Jurkat, Clone E6-1 (cell line): ENCODE measurements around the gene EEPD1.

Experiments
- DNase-seq: peaks from one replicate; pipeline ENCODE4 v3.0.0-alpha.2; 2011; ENCODE audit warnings: low read depth, low spot score
- H3K4me3 ChIP-seq: 2 replicates; pipeline ENCODE4 v1.5.1; 2011; ENCODE audit warnings: mild to moderate bottlenecking, low read length, control low read depth, moderate library complexity

EEPD1 gene

DNA sequence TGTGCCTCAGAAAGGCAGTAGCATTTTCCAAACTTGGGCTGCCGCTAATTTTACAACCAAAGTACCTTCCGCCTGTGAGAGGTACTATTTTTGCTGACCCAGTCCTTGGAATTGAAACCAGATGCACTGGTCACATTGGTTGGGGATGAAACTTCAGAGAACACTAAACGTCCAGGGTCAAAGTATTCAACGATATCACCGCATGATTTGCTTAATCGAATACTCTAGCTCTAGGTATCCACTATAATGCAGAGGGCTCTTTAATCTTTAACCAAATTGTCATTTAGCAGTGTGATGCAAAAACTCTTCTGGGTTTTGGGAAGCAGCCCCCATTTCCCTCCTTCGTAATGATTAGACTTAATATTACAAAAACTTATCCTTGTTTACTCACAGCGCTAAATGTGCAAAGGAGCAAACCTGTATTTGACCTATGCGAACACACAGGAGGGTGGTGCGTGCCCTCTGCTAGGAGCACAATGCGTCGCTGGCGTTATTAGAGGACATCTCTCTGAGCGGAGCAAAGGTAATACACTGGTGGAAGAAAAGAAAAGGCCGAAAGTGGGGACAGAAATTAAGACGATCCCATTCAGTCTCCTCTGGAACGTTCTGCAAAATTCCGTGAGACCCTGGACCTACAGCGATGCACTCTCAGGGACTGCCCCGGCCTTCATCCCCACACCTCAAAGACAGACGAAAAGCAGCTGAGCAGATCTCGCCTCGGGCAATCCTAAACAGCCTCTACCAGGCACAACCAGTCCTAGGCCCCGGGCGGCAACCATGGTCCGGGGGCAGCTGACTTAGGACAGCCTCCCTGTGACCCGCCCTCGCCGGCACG is 916 bp upstream of the EEPD1 start:
- DNase-seq, result no peak
- H3K4me3 ChIP-seq, result peak overlapping the region; percentile 64

DNA sequence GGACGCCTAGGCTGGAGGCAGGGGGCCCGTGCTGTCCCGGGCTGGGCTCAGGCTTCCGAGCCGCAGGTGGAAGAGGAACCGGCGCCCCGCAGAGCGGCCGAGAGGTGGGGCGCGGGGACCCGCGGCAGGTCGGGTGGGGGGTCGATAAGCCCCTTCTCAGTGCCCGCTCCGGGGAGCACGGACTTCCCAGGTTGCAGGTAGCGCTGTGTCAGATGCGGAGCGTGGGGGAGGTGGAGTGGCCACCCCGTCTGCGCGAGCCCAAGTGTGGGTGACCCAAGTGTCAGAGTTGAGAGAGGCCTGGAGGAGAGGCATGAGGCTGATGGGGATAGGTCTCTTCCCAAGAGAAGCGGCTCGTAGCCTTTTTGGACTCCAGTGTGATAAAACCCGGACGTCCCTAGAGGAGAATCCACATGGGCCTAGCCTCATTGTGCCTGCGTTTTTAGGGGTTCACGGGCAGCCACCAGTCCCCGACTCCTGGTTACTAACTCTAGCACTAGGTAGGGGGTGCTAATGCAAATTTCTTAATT is 580 bp downstream of the EEPD1 start:
- DNase-seq, result no peak
- H3K4me3 ChIP-seq, result peak overlapping the region; percentile 65

GRCh38 chr7:36154255-36155212 is 1.5 kb downstream of the EEPD1 start:
- H3K4me3 ChIP-seq, result no peak overlapping the region
- no peak for DNase-seq

- no peak for DNase-seq
Observed at GRCh38 chr7:36155811-36156361, 2.8 kb downstream of the EEPD1 start.

DNA sequence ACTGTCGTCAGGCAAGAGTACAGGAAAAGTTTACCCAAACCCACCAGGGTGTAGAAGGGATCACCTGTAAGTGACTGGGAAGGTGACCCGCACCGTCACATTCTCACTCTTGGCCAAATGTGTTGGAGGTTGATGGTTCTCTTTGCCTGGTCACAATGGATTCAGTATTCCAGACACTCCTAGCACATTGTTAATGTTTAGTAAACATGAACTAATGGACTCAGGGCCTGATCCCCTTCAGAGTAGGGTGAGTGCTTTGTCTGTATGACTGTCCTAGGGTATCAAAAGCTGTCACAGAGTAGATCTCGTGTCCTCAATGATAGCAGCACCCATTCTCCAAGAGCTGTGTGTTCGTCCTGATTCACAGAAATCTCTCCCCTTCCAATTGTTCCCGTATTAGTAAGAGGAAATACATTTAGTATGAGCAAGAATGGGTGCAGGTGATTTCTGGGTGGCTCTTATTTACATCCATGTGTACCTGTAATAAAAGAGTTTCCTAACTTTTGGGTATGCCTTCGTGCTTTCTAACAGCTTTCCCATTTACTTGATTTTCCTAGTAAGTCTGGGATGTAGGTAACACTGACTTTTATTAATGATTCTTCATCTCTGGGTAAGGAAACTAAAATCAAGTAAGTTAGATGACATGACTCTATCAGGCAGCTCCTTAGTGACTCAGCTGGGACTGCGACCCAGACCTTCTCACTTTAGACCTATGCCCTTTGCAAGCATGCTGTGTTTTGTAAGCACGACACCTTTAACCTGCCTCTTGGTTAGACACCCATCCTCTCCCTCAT is 4.7 kb downstream of the EEPD1 start:
- no peak for DNase-seq
- no peak overlapping the region for H3K4me3 ChIP-seq

More at GRCh38 chr7:36155811-36156361, 2.8 kb downstream of the EEPD1 start:
- no peak overlapping the region for H3K4me3 ChIP-seq

GRCh38 chr7:36158321-36158605 is 5.2 kb downstream of the EEPD1 start:
- no peak for DNase-seq
- H3K4me3 ChIP-seq, result no peak overlapping the region

GRCh38 chr7:36159618-36160017 is 6.6 kb downstream of the EEPD1 start:
- DNase-seq, result no peak
- no peak overlapping the region for H3K4me3 ChIP-seq

DNA sequence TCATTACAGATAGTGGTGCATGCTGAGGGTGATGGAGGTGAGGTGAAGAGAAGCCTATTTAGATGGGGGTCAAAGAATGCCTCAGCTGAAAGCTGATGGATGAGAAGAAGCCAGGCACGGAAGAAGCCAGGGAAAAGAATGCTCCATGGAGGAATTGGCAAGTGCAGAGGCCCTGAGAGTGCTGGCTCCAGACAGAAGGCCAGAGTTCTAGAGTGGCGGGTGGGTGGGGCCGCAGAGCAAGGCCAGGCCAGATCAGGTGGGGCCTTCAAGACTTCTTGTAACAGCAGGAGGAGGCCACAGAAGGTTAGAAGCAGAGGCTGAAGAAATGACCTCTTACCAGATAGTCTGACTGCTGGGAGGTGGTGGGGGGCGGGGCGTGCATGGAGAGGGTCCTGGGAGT is 7.3 kb downstream of the EEPD1 start:
- H3K4me3 ChIP-seq, result no peak overlapping the region
- no peak for DNase-seq

DNA sequence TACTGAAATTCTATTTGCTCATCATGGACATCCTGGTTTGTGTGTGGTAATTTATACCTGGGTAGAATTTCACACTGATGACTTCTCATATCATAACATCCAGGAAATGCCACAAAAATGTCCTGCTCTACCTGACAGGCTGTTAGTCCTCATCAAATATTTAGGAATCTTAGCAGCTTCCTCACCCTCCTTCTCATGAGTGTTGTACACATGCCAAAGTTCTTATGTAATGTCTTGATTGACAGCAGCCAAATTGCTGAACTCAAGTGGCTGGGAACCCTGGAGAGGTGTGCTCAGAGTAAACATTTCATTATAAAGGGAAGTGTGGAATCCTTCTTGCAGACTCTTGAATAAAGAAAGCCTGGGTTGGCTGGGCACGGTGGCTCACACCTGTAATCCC is 8.9 kb downstream of the EEPD1 start:
- no peak for DNase-seq

DNA sequence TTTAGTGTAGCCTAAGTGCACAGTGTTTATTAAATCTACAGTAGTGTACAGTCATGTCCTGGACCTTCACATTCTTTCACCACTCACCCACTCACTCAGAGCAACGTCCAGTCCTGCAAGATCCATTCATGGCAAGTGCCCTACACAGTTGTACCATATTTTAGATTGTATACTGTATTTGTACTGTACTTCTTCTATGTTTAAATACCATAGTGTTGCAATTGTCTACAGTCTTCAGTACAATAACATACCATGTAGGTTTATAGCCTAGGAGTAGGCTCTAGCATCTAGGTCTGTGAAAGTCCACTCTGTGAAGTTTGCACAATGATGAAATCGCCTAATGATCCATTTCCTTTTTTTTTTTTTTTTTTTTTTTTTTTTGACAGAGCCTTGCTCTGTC is 12.0 kb downstream of the EEPD1 start:
- DNase-seq, result no peak
- H3K4me3 ChIP-seq, result no peak overlapping the region

More for the DNA sequence above, 8.9 kb downstream of the EEPD1 start:
- H3K4me3 ChIP-seq, result no peak overlapping the region

DNA sequence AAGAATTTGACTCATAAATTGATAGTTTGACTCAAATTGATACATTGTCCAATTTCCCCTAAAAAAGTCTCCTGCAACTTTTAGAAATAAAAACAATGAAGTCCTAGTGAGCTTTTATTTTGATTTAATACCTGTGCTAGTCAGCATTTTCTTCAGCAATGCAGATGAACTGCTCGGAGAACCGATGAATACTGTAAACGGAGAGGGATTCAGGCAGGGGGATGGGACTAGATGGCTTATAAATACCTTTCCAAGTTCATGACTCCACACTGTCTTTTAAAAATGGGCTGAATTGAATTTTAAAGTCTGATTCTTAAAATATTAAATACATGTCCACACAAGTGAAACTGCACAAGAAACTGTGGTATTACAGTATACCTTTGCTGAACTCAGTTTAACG is 12.7 kb downstream of the EEPD1 start:
- DNase-seq, result no peak
- H3K4me3 ChIP-seq, result no peak overlapping the region

DNA sequence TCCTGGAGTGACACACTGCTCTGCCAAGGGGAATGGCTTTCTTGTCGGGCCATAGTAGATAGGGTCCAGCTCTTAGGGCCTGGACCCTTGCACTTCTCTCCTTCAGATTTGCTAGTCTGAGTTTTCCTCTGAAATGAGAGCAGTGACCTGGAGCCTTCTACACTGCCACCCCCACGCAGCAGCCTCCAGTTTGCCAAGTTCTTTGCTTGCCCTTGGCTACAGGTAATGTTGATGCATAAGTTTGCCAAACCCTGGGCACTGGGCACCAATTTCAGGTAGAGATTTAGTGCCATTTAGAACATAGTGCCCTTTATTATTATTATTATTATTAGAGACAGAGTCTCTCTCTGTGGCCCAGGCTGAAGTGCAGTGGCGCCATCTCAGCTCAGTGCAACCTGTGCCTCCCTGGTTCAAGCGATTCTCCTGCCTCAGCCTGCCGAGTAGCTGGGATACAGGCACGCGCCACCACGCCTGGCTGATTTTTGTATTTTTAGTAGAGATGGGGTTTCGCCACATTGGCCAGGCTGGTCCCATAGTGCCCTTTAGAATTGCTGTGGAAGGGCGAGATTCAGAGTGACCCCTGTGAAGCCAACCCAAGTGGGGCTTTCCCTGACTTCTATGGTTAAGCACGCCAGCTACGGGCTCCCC is 14.5 kb downstream of the EEPD1 start:
- H3K4me3 ChIP-seq, result no peak overlapping the region
- no peak for DNase-seq

DNA sequence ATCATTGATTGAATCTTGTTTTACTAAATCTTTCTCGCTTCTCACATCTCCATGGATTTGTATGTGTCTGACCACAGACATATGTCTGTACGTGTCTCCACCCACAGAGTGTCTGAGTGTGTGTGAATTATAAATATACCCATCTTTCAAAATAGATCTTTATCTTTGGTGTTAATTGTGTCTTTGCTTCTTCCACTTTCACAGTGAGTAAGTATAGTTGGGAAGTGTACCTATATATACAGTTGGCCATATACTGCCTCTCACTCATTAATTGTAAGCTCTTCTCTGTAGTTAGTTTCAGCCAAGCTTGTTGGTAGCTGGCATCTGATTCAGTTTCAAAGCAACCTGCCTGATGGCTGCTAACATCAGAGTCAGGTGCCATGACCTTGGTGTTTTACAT is 18.4 kb downstream of the EEPD1 start:
- DNase-seq, result peak; percentile 18
- no peak overlapping the region for H3K4me3 ChIP-seq

DNA sequence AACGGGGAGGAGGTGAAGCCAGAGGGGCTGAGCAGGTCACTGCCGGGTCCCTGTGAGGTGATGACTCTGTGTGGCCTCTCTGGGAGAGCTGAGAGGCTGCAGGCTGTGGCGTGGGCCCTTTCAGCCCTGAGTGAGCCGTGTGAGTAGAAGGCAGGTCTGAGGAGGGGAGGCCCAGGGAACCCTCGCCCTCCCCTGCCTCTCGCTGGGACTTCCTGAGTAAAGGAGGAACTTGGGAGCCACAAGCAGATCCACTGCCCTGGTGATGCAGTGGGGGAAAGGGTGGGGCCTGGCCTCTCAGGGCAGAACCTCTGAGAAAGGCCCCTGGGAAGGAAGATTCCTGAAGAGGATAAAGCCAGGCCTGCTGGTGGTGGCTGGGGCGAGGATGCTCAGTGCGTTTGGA is 22.8 kb downstream of the EEPD1 start:
- H3K4me3 ChIP-seq, result no peak overlapping the region
- DNase-seq, result no peak

DNA sequence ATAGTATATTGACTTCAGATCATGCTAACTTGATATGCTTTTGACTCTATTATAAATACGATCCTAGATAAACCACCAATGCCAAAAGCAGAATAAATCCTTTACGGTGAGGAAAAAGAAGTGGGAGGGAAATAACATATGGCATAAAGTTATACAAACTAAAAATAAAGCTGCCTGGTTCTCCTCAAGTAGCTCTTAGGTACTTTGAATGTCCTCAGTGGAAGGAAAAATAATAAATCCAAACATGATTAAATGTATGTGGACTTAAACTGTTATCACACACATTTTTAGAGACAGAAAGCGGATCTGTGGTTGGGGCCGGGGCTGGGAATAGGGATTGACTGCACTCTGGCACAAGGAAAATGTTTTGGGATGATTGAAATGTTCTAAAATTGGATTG is 23.6 kb downstream of the EEPD1 start:
- no peak for DNase-seq
- H3K4me3 ChIP-seq, result no peak overlapping the region

DNA sequence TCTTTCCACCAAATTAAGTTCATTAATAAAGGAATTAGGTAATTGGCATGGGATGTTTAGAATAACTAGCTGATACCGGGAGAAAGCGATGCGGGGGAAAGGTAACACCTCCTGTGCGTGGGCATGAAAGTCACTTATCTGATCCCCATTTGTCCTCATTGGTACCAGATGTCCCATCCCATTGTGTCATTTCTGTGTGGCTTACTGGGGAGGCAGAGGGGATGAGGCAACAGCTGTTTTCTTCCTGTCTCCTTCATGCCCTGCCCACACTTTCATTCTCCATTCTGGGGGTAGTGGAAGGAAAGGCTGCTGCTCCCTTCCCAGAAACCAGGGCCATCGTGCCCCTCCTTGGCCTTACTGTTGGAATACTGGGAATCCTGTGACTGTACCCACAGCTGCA is 27.1 kb downstream of the EEPD1 start:
- no peak for DNase-seq
- H3K4me3 ChIP-seq, result no peak overlapping the region

DNA sequence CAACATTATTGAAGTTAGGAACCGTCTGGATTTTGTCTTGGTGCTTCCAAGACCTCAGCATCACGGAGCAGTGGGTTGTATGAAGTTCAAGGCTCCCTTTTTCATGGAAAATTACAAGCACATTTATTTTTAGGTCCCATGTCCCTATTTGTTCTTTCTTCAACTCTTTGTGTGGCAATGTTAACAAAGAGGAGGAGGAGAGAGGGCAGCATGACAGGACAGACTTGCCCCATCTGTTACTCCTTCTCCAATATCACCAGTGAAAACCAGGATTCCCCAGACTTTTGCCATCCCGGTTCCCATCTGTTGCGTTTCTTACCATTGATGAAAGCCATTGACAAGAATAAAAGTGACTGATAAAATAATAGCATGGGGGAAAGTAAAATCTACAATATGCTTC is 28.6 kb downstream of the EEPD1 start:
- DNase-seq, result no peak
- no peak overlapping the region for H3K4me3 ChIP-seq

DNA sequence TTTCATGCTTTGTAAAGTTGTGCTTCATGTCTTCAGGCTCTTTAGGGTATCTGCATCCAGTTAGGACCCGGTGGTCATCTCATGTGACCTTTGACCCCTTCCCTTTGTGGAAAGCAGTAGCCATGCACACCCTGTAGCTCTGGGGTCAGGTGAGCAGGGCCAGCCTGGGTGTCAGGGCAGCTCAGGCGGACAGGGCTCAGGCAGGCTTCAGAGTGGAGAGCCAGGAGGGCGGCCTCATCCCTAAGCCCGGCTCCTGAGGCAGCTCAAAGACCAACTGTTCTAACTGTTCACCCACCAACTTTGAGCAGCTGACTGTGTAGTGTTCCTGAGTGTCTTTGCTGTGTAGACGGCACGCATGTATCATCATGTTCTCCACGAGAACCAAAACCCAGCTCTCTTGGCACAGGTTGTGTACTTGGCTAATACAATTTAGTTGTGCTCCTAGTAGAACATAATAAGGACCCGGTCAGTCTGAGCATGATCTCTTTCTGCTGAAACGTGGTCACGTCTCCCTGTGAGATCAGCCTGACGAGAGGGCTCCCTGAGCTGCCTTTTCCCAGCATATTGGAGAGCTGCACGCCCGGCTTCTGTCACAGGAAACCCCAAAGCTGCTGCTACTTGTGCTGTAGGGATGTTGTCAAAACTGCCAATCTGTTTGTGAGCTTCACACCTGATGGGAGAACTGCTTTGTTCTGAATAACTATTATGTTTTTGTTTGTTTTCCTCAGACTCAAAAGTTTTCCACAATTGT is 30.0 kb downstream of the EEPD1 start:
- H3K4me3 ChIP-seq, result no peak overlapping the region
- DNase-seq, result no peak
